ENCODE measurements around the gene SCAF8. TPM values are rescaled to one million over a fixed set of nuclear protein-coding genes. Genes with fewer than 3 reads are reported as not detected.

SCAF8 gene
- total and polyA plus RNA-seq, 2 of the 8 experiments (the other 6 are each of a cell fraction or from before 2014, with no cell fraction given), result 20.3 to 46.3 TPM

- POLR2A ChIA-PET (ENCODE audit: partially characterized antibody), result interaction anchor here (2.7 kb wide), 1 partner anchor 37 kb away, joined by 9 read pairs; no protein-coding TSS in a partner anchor
- no peak overlapping the region for H2AK5ac ChIP-seq (ENCODE audit: low read depth, low read length)
- H3K27me3 ChIP-seq (replicated peaks in 1 of 4; ENCODE audit: control insufficient read depth in 3 of 4, extremely low read depth in 1 of 4, insufficient read depth in 3 of 4, low read length in 3 of 4), result no peaks in the 10 kb centered on the region
- H3K79me1 ChIP-seq (ENCODE audit: low read depth, low read length), result peaks cover 2% of the 10 kb centered on the region
- DNase-seq (ENCODE audit: low read depth in 1 of 2, low spot score in 2 of 2) (no peak), FAIRE-seq (no peak)
- no peak overlapping the region for H2BK12ac ChIP-seq (ENCODE audit: low read depth, low read length)
- no peak overlapping the region for H3K23ac ChIP-seq (ENCODE audit: insufficient read length)
- H2BK120ac ChIP-seq (replicated peaks; ENCODE audit: low read depth, low read length), result no peak overlapping the region
- no peak overlapping the region for H3K27ac ChIP-seq (ENCODE audit: low read depth, low read length)
- no peaks in the 10 kb centered on the region for H3K9me3 ChIP-seq (ENCODE audit: insufficient read depth in 2 of 2, low read depth in 1 of 2, low read length in 1 of 2)
- 94% methylated on average over 4 of the region's 4 CpGs; no CpG with 5 or more reads in 1 of the 2 experiments for WGBS, 2 experiments (ENCODE audit: extremely low coverage in 1 of 2, insufficient coverage in 1 of 2, insufficient read length in 1 of 2, insufficient replicate concordance in 2 of 2, low coverage in 1 of 2, low lambda C conversion rate in 2 of 2, missing lambda C conversion rate in 1 of 2)
- H3K36me3 ChIP-seq (ENCODE audit: control insufficient read depth in 2 of 4, insufficient read depth in 4 of 4, low read length in 3 of 4), result peaks cover 0 to 4% (median 0%) of the 10 kb centered on the region in 4 experiments; a peak in 1 of 8 replicates
- H3K9ac ChIP-seq (replicated peaks in 1 of 4; ENCODE audit: extremely low read depth in 1 of 4, low read depth in 3 of 4, low read length in 3 of 4), result no peak overlapping the region
- H3K14ac ChIP-seq (ENCODE audit: insufficient read length), result no peak overlapping the region
- H4K8ac ChIP-seq (ENCODE audit: extremely low read depth, insufficient read depth, low read length), result no peak overlapping the region
- no peak overlapping the region for H3K4me2 ChIP-seq (ENCODE audit: insufficient read depth in 1 of 2, low read depth in 2 of 2, low read length in 2 of 2)
- no peak overlapping the region for H3K4me3 ChIP-seq (ENCODE audit: extremely low read depth in 1 of 4, insufficient read depth in 2 of 4, low read depth in 3 of 4, low read length in 4 of 4)
- H4K5ac ChIP-seq (ENCODE audit: insufficient read length, low read depth, low read length), result no peak overlapping the region
- peaks cover 2 to 11% of the 10 kb centered on the region in 2 experiments for H4K20me1 ChIP-seq (replicated peaks in 1 of 2; ENCODE audit: control insufficient read depth in 1 of 2, insufficient read depth in 2 of 2, low read length in 2 of 2)
- no peaks in the 10 kb centered on the region for H3K23me2 ChIP-seq (ENCODE audit: low read depth, low read length)
- H2BK5ac ChIP-seq (ENCODE audit: low read depth, low read length), result no peak overlapping the region
- TF ChIP-seq KDM1A (IDR thresholded peaks at IDR 0.05; ENCODE audit: borderline replicate concordance, low read length) (no peak), TCF12 (IDR thresholded peaks at IDR 0.05; ENCODE audit: low read depth, low read length) (no peak), SAP30 (IDR thresholded peaks at IDR 0.05; ENCODE audit: insufficient read depth, insufficient replicate concordance, low read length) (no peak)
- no peak overlapping the region for H2BK20ac ChIP-seq (ENCODE audit: low read length)
- H3K56ac ChIP-seq (replicated peaks; ENCODE audit: insufficient read length, low read depth, low read length), result no peak overlapping the region
- H3K18ac ChIP-seq (ENCODE audit: extremely low read depth, low read length), result no peak overlapping the region
- H3K4me1 ChIP-seq (replicated peaks in 1 of 4; ENCODE audit: control insufficient read depth in 3 of 4, insufficient read depth in 4 of 4, low read length in 3 of 4), result no peaks in the 10 kb centered on the region; a peak in 2 of 7 replicates
- no peak overlapping the region for H3K4ac ChIP-seq (replicated peaks; ENCODE audit: insufficient read length, low read depth, low read length)
- H3K79me2 ChIP-seq (ENCODE audit: control insufficient read depth in 1 of 2, insufficient read depth in 2 of 2, low read length in 2 of 2), result peaks cover 5 to 90% of the 10 kb centered on the region in 2 experiments; a peak in 3 of 4 replicates
- no peak overlapping the region for H4K91ac ChIP-seq (replicated peaks; ENCODE audit: insufficient read length, low read length)
- H2BK15ac ChIP-seq (ENCODE audit: low read length), result no peak overlapping the region
- CTCF ChIA-PET (ENCODE audit: partially characterized antibody), result interaction anchor here (0.8 kb wide), 1 partner anchor 25 kb away, joined by 3 read pairs; no protein-coding TSS in a partner anchor
- H2AFZ ChIP-seq (ENCODE audit: low read length), result no peak overlapping the region
These were observed 40.4 kb downstream of the SCAF8 start for GRCh38 chr6:154773610-154774089.
